ENCODE data around the gene ATAD2B.

Gene ATAD2B

DNA sequence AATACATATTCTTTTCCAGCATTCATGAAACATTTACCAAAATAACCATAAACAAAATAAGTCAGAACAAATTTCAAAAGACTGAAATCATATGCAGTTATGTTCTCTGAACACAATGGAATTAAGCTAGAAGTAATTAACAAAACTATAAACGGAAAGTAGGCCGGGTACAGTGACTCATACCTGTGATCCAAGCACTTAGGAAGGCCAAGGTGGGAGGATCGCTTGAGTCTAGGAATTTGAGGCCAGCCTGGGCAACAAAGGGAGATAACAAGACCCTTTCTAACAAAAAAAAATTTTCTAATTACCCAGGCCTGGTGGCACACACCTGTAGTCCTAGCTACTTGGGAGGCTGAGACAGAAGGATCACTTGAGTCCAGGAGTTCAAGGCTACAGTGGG, 14.9 kb downstream of the ATAD2B start:
- no peak for DNase-seq (ENCODE audit: low read depth in 2 of 2)

DNA sequence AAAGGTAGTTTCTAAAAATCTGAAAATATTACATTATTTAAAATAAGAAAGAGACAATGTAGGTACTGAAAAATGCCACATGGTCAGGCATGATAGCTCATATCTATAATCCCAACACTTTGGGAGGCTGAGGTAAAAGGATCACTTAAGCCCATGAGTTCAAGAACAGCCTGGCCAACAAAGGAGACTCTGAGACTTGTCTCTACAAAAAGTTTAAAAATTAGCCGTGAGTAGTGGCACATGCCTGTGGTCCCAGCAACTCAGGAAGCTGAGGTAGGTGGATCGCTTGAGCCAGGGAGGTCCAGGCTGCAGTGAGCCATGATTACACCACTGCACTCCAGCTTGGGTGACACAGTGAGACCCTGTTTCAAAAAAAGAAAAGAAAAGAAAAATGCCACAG, 21.8 kb downstream of the ATAD2B start:
- no peak for DNase-seq (ENCODE audit: low read depth in 2 of 2)

DNA sequence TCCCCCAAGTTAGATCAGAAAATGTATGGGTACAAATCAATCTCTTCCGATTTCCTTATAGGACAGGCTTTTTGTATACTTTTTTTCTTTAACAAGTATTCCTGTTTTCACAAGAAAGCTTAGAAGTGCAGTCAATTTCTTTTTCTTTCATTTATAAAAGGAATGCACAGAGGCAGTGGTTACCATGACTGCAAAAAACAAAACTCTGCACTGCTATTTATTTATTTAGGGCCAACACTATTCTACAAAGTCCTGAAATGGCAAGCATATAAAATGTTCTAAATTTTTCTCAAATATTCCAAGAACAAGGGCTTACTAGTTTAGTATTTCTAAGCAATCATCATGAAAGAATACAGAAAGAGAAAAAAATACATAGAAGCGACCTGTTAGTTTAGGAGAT, 22.2 kb downstream of the ATAD2B start:
- no peak for DNase-seq (ENCODE audit: low read depth in 2 of 2)

DNA sequence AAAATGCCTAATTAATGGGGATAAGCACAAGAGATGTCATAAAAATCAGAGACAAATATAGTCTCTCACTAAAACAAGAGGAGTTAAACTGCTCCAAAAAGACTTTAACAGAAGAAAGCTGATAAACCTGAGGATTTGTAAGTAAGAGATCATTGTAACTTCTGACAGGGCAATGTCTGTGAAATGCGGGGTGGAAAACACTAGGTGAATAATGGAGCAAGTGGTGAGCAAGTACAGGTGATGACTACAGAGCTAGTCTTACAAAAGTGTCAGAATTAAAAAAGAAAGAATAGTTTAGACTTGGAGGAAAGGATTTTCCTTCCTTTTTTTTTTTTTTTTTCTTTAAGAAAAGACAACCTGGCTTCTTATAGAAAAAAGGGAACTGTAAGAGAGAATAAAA, 22.7 kb downstream of the ATAD2B start:
- DNase-seq (ENCODE audit: low read depth in 2 of 2), result no peak

DNA sequence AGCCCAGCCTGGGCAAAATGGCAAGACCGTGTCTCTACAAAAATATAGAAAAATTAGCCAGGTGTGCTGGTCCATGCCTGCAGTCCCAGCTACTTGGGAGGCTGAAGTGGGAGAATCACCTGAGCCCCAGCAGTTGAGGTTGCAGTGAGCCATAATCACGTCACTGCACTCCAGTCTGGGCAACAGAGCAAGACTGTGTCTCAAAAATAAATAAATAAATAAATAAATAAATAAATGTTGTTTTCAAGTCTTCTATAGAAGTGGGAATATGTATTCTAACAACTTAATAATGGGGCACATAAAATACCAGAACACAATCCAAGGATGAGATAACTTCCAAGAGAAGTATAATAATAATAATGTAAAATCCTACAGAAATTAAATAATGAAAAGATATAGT, 23.9 kb downstream of the ATAD2B start:
- DNase-seq (ENCODE audit: low read depth in 2 of 2), result no peak

DNA sequence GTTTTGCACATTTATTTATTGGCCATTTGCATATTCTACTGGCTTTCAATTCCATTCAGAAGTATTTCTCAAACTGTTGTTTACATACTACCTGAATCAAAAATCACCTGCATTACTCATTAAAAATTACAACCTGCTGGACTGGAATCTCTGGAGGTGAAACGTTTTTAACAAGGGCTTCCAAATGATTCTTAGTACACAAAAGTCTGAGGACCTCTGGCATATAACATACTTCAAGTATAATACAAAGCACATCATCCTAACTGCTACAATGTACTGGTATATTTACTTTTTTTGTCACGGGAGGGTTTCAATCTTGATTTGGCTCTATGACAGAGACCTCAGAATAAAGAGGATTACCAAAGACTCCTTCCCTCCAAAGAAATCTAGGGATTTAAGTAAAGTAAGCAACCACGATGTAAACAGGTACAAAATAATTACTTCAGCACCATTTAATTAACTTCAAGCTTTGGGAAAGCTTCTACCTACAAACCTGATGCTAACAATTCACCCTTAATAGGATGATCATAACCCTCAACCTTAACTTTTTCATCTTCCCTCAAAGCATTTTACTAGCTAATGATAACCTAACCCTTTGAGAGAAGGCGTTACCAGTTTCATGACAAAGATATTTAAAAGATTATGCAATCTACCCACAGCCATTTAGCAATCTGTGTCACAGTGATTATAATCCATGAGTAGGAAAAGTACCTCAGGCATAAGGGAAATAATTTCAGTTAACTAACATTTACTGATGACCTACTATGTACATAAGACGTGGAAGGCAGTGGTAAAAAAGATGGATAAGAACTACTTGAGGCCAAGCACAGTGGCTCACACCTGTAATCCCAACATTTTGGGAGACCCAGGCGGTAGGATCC, 24.7 kb downstream of the ATAD2B start:
- DNase-seq (ENCODE audit: low read depth in 2 of 2), result no peak

DNA sequence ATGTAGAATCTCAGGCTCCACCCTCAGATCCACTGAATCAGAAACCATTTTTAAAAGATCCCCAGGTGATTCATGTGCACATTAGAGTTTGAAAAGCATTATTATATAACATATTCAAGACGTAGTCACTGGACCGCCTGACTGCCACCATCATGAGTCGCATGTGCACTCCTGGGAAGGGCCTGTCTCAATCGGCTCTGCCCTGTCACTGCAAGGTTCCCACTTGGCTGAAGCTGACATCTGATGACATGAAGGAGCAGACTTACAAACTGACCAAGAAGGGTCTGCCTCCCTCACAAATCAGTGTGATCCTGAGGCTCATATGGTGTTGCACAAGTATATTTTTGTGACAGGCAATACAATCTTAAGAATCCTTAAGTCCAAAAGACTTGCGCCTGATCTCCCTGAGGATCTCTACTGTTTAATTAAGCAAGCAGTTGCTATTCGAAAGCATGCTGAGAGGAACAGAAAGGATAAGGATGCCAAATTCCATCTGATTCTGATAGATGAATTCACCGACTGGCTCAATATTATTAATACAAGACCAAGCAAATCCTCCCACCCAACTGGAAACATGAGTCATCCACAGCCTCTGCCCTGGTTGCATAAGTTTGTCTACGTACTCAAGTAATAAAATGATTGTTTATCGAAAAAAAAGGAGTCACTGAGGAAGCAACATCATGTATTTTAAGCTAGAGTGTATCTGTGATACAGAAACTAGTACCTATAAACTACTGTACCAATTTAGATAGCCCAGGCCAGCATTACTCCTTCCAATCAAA, 26.2 kb downstream of the ATAD2B start:
- no peak for DNase-seq (ENCODE audit: low read depth in 2 of 2)

DNA sequence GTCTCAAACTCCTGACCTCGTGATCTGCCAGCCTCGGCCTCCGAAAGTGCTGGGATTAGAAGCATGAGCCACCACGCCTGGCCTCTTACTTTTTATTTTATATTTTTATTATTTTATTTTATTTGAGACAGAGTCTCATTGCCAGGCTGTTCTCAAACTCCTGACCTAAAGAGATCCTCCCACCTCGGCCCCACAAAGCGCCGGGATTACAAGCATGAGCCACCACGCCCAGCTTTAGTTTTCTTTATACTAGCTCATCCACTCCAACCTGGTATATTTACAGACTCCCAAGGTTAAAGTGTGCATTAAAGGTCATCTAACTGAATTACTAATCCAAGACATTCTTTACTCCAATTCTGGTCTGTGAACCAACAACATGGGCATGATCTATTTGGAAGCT, 26.8 kb downstream of the ATAD2B start:
- no peak for DNase-seq (ENCODE audit: low read depth in 2 of 2)

DNA sequence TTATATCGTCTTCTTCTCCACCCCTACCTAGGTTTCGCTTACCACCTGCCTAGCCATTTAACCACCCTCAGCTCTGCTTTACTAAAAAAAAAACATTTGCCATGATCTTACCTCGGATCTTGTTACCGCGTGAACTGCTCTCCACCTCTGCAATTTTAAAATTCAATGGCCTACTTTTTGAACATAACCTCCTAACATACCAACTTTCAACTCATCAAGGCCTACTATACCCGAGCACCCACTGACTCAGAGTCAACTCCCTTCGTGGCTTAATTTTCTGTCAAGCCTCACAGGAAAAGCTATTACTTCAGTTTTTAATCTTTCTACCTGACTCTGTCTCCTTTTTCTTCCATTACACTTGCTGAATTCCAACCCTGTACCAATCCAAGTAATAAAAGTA, 55.7 kb downstream of the ATAD2B start:
- DNase-seq (ENCODE audit: low read depth in 2 of 2), result no peak

DNA sequence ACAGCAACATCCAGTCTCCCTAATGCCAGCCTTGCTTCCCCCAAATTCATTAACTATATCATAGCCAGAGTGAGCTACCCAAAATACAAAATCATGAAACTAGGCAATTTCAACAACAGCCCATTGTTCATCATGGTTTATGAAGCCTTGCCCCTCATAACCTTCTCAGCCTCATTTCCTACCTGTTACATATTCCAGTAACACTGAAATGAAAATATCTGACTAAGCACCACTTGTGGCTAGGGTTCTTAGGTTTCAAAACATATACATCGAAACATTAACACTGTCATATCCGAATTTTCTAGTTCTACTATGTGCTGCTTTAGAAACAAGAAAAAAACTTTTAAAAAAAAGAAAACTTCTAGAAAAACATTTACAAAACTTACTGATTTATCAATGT, 59.5 kb downstream of the ATAD2B start:
- DNase-seq (ENCODE audit: low read depth in 2 of 2), result no peak

DNA sequence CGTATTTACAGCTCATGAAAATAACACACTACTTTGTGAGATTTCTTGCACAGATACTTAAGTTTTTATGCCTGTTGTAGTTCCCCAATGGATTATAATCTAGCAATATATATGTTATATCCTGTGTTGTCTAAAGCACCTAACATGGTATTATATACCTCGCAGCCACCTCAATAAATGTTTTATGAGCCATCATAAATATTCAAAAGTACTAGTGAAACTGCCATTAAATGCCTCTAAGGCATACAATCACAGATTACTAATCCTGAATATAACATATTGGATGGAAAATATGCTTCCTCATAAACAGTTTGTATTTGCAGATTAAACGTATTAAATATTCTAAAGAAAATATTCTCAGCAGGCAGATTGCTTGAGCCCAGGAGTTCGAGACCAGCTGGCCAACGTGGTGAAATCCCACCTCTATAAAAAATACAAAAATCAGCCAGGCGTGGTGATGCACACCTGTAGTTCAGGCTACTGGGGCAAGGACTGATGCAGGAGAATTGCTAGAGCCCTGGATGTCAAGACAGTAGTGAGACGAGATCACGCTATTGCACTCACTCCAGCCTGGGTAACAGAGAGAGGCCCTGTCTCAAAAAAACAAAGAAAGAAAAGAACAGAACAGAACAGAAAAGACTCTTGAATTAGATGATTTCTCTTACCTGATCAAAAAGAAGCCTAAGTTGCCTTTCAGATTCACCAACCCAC, 64.1 kb downstream of the ATAD2B start:
- DNase-seq (ENCODE audit: low read depth in 2 of 2), result no peak

DNA sequence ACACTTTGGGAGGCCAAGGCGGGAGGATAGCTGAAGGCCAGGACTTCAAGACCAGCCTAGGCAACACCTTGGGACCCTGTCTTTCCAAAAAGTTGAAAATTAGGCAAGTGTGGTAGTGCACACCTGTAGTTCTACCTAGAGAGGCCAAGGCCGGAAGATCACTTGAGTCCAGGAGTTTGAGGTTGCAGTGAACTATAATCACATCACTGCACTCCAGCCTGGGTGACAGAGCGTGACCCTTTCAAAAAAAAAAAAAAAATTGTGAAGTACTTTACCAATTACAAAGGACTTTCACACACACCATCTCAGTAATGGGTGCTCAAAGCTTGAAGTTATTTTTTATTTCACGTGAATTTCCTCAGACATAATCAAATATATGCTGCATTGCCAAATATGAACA, 65.0 kb downstream of the ATAD2B start:
- DNase-seq (ENCODE audit: low read depth in 2 of 2), result no peak

DNA sequence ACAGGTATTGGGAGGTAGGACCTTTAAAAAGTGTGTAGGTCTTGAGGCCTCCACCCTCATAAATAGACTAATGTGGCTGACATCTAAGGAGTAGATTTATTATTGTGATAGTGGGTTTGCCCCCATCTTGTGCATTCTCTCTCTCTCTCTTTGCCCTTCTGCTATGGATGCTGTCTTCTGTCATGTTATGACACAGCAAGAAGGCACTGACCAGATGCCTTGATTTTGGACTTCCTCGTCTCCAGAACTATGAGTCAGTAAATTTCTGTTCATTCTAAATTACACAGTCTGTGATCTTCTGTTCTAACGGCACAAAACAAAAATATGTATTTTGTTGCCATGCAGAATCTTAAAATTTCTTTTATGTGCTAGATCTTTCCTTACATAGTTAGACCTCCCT, 66.9 kb downstream of the ATAD2B start:
- DNase-seq (ENCODE audit: low read depth in 2 of 2), result no peak

DNA sequence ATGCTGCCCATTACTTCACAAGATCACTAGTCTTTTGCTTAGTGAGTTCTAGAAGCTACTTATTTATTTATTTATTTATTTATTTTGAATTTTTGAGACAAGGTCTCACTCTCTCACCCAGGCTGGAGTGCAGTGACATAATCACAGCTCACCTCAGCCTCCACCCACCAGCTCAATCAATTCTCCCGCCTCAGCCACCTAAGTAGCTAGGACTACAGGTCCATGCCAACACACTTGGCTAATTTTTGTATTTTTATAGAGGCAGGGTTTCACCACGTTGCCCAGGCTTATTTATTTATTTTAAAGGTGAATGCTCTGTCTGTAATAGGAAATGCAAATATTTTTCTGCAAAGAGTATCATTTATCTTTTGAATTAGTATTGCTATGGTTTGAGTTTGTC, 67.7 kb downstream of the ATAD2B start:
- DNase-seq (ENCODE audit: low read depth in 2 of 2), result no peak

DNA sequence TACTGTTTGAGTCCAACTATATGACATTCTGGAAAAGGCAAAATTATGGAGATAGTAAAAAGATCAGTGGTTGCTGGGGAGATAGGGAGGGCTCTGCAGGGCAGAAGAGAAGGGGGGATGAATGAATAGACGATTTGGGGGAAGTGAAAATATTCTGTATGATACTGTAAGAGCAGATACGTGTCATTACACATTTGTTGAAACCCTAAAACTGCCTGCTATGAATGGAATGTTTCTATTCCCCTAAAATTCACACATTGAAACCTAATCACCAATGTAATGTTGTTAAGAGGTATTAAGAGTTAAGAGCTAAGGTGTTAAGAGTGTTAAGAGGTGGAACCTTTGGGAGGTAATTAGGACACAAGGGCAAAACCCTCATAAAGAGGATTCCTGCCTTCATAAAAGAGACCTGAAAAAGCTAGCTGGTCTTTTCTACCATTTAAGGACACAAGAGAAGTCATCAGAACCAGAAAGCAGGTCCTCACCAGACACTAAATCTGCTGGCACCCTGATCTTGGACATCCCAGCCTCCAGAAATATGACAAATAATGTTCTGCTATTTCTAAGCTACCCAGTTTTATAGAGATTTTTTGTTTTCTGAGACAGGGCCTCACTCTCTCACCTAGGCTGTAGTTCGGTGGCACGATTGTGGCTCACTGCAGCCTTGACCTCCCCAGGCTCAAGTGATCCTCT, 76.2 kb downstream of the ATAD2B start:
- DNase-seq (ENCODE audit: low read depth in 2 of 2), result no peak

DNA sequence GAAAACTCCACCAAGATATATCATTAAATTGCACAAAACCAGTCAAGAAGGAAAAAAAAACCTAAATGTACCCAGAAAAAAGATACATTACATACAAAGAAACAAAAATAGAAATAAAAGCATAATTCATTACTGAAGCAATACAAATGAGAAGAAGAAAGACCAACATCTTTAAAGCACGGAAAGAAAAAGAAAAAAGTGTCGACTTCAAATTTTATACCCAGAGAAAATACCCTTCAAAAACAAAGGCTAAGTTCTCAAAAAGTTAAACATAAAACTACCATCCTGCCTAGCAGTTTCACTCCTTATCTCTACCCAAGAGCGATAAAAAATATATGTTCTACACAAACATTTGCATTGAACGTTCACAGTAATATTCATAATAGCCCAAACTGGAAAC, 82.0 kb downstream of the ATAD2B start:
- DNase-seq (ENCODE audit: low read depth in 2 of 2), result no peak

DNA sequence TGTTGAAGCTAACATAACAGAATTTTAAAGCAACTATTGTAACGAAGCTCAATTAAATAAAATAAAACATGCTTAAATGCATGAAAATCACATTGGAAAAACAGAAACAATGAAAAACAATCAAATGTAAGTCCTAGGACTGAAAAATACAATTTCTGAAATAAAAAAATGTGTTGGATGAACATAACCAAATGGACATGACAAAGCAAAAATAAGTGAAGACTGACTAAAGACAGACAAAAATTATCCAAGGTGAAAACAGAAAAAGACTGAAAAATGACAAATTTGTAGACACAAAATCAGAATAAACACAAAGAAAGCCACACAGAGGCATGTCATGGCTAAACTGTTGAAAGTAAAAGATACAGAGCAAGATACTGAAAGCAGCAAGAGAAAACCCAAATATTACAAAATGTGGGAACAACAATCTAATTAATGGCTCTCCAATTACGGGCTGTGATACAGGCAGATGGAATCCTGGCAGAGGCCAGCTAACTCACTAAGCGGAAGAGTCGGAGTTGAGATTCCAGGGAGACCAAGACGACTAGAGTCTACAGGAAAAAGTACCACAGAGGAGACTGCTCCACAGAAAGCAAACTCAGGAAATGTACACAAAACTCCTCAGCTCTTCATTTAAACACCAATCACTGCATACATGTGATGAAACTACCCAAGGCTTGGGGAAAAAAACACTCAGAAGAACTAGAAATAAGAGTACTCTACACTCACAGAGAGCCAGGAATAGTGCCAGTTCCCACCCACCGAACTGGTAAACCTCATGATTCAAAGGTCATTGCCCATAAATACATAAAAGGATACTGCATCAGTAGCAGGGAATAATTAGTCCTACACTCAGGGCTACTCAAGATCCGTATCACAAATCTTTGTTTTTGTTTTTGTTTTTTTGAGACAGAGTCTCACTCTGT, 83.6 kb downstream of the ATAD2B start:
- no peak for DNase-seq (ENCODE audit: low read depth in 2 of 2)

DNA sequence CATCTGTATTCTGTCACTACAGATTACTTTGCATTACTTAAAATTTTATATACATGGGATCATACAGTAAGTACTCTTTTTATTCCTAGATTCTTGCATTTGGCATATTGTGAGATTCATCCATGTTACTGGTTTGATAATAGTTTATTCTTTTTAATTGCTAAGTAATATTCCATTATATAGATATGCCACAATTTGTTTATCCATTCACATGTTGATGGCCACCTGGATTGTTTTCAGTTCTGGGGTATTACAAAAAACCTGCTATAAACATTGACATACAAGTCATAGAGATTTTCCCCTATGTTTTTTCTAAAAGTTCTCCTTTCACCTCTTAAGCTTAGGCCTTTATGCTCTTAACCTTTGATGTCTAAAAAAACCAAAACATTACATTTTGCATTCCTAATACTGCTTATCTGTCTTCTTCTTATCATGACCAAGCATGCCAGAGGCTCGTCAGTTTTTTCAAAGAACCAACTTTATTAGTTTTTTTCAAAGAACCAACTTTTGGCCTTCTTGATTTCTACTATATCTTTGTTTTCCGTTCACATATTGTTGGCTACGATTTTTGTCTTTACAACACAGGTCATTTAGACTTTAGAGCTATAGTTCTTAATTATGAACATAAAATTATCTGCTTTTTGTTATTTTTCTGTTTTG, 86.9 kb downstream of the ATAD2B start:
- no peak for DNase-seq (ENCODE audit: low read depth in 2 of 2)

DNA sequence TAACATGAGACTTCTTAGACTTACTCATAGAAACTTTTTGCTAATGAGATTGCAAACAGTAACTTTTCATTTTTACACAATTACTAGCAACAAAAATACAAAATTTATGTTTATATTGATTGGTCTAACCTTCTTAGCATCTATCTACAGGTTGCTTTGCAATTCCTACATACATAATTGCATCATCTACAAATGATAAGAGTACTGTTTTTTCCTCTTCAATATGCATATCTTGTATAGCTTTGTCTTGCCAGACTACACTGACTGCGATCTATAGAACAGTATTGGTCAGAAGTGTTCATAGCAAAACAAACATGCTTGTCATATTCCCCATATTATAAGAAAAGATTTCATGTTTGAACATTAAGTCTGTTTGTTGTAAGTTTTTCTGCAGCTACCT, 87.9 kb downstream of the ATAD2B start:
- DNase-seq (ENCODE audit: low read depth in 2 of 2), result no peak

DNA sequence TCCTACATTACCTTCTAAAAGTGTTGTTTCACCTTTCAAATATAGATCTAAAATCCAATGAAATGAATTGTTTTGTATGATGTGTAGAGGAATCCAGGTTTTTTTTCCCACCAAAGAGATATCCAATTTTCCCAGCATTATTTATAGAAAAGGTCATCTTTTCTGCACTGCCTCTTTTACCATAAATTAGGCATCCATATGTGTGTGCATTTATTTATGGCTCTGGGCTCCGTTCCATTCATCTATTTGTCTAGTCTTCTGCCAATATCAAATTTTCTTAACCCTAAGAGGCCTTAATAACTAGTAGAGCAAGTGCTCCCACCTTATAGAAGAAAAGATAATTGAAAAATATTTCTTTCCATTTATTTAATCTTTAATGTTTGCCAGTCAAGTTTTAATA, 88.3 kb downstream of the ATAD2B start:
- DNase-seq (ENCODE audit: low read depth in 2 of 2), result no peak
